T-helper 1 cell (primary cell): ENCODE data around the gene TTC7B.
A peak's percentile ranks its signal among the peaks of the same experiment; 100 is the strongest.
"Not testable (repeated sequence)": the region's sequence is repeated elsewhere in the genome, so short reads cannot be mapped to it uniquely, and the experiment has no call there.

Source experiments
- DNase-seq, 5 donors: peaks; one replicate each; pipeline ENCODE4 v3.0.0-alpha.2; 2012 to 2020
- total RNA-seq, 4 donors: gene quantifications; one replicate each; lab custom pipeline; 2026; lab: John Stamatoyannopoulos, UW

Gene TTC7B, protein sequence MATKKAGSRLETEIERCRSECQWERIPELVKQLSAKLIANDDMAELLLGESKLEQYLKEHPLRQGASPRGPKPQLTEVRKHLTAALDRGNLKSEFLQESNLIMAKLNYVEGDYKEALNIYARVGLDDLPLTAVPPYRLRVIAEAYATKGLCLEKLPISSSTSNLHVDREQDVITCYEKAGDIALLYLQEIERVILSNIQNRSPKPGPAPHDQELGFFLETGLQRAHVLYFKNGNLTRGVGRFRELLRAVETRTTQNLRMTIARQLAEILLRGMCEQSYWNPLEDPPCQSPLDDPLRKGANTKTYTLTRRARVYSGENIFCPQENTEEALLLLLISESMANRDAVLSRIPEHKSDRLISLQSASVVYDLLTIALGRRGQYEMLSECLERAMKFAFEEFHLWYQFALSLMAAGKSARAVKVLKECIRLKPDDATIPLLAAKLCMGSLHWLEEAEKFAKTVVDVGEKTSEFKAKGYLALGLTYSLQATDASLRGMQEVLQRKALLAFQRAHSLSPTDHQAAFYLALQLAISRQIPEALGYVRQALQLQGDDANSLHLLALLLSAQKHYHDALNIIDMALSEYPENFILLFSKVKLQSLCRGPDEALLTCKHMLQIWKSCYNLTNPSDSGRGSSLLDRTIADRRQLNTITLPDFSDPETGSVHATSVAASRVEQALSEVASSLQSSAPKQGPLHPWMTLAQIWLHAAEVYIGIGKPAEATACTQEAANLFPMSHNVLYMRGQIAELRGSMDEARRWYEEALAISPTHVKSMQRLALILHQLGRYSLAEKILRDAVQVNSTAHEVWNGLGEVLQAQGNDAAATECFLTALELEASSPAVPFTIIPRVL
- 0.59 to 1.9 (median 1.1) reads per million in 4 donors for total RNA-seq

DNA sequence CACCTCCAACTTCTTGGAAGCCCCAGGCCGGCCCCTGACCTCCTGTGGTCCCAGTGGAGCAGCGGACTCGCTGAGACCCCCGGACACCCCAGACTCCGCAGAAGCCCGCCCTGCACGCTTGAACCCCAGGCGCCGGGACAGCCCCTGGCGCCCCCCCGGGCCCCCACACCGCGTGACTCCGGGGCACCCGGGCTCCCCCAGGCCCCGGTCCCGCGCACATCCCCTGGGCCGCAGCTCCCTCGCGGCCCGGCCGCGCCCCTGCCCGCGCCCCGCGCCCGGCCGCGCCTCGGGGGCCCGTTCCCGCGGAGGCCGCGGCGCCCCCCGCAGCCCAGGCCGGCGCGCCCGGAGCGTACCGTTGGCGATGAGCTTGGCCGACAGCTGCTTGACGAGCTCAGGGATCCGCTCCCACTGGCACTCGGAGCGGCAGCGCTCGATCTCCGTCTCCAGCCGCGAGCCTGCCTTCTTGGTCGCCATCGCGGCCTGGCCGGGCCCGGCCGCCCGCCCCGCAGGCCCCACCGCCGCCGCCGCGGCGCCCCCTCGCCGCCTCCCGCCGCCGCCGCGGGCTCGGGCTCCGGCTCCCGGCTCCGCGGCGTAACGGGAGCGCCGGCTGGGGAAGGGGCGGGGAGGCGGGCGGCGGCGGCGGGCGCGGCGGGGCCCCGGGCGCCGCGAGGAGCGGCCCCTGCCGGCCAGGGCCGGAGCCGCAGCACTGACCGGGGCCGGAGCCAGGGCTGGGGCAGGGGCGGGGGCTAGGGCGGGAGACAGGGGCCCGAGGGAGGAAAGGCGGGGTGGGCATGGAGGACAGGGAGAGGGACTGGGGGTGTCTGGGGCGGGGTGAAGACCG lies at the start of gene TTC7B:
TTC7B (minus strand) TSS at position 609 of the 841 bp plus-strand sequence; CDS start at position 474, 135 bp downstream.
- peak in 1 of 5 donors; percentile 21 for DNase-seq

DNA sequence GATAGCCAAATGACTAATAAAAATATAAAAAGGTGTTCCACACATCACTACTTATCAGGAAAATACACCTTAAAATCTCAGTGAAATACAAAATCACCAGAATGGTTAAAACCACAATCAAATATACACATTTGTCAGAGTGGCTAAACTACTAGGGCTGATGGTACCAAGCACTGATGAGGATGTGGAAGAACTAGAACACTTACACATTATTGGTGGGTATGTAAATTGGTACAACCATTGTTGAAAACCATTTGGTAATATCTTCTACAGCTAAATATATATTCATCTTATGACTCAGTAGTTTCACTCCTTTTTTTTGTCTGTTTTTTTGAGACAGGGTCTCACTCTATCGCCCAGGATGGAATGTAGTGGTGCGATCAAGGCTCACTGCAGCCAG lies 48.5 kb upstream of the TTC7B start:
- DNase-seq = no peak

DNA sequence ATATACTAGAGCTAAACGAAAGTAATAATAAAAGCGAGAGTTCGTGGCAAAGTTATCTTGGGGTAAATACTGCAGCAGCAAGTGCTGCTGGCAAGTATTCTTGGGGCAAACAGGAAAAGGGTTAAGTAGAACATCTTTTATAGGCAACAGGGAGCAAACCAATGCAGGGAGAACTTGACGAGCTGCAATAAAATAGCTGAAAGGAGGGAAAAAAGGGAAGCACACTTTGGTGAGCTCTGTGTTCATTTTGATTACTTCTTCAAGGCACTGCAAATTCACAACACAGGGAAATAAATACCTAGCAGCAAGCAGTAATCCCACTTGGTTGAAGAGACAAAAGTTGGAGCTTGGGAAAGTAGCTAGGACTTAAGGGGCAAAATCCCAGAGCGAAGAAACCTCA lies 42.3 kb upstream of the TTC7B start:
- DNase-seq = no peak

DNA sequence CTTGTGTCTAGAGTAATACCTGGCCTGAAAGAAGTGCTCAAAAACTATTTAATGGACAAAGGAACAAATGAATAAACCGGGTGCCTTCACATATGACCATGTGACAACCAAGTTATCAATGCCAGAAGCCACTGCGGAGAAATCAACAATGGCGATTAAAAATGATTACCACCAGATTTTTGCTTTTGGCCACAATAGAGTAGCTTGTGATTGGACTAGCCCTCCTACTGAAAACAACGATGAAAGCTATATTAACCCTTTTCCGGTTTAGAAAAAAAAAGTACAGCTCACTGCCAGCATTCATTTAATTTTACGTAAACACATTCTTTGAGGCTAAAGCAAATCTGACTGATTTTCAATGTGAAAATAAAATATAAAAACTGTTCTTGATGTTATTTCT lies 41.6 kb upstream of the TTC7B start:
- no peak for DNase-seq

DNA sequence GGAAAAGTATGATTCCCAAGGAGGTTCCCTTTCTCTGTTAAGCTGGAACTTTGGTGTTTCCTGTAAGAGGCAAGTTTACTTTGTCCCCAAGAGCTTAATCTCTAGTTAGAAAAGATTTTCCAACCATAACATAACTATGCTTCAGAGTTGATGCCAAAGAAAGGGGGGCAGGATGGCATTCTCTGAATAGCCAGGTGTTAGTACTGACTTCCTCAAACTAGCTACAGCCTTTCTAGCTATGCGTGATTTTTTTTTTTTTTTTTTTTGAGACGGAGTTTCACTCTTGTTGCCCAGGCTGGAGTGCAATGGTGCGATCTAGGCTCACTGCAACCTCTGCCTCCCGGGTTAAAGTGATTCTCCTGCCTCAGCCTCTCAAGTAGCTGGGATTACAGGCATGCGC lies 39.9 kb upstream of the TTC7B start:
- not testable (repeated sequence) for DNase-seq

DNA sequence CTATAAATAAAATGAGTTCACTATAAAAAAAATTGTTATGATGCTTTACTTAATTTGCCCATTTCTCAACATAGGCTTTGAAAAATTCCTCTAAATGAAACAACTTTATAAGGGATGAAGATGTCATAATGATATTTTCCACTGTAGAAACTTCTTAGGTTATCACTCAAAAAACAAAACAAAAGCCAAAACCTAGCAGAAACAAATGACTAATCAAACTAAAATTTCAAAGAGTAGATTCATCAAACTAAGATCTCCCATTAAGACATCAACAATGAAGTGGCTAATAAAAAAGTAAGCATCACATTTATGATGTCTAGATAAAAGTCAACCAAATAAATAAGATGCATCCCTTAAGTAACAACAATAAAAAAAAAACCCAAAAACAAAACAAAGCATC lies 36.9 kb upstream of the TTC7B start:
- DNase-seq = no peak

DNA sequence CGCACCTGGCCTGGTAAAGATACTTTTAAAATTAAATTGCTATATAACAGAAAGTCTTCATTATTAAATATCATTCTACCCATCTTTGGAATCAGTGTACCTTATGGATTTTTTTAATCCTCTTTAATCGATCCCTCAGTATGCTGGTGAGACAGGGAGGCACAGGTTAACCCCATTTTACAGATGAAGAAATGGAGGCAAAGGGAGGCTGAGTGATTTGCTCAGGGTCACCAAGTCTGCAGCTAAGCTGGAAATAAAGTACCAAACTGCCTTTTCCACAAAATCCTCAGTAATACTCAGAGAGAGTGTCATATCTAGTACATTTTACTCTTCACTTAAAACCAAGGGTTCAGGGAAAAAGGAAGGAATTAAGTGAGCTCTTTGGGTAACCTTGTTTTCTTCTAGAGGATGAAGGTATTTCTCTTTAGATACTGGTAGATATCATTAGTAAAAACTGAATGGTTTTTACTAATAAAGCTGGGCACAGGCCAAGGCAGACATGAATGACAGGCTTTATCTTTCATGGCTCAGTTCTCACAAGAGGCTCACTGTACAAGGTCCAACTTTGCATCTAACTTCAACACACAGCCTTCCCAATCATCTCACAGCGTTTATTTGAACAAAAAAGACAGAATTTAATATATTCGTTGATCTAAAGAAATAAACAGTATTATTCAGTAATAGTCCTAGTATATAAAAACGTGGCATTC lies 35.3 kb upstream of the TTC7B start:
- no peak for DNase-seq

DNA sequence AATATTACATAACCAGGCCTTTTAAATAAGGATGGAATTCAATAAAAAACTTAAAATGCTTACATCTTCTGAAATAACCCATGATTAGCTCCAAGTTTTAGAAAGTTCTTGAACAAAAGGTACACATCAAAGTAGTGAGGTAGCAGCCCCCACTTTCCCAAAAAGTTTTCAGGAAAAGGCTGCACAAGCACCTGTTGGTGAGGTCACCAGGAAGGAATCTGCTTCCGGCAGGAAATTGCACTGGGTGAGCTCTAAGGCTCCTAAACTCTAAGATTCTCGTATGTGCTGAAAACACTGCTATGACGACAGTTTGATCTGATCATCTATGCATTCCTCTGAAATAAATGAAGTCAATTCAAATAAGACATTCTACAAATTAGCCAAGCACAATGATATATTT lies 34.3 kb upstream of the TTC7B start:
- no peak for DNase-seq

DNA sequence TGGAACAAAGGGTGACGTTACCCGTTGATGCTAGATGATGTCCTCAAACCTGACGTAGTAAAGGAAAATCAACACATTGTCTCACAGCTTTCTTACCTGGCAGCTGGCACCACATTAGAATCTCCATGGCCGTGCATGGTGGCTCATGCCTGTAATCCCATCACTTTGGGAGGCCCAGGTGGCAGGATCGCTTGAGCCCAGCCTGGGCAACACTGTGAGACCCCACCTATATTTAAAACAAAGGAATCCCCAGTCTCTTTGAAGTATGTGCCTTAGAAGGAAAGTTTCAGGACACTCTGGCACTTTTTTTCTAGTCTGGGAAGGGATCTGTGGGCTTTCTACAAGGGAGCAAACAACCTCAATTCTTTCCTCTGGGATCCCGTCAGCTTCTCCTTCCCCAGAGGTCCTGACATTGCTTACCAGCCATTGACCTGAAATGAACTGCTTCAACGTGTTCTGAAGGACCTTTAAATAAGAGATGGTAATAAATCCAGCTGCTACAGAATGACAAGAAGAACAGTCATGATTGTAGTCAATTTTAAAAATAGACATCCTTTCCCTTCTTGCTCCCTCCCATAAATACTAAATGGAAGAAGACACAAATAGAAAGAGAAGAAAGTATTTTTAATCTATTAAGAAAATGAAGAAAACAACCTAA lies 33.7 kb upstream of the TTC7B start:
- DNase-seq = no peak

DNA sequence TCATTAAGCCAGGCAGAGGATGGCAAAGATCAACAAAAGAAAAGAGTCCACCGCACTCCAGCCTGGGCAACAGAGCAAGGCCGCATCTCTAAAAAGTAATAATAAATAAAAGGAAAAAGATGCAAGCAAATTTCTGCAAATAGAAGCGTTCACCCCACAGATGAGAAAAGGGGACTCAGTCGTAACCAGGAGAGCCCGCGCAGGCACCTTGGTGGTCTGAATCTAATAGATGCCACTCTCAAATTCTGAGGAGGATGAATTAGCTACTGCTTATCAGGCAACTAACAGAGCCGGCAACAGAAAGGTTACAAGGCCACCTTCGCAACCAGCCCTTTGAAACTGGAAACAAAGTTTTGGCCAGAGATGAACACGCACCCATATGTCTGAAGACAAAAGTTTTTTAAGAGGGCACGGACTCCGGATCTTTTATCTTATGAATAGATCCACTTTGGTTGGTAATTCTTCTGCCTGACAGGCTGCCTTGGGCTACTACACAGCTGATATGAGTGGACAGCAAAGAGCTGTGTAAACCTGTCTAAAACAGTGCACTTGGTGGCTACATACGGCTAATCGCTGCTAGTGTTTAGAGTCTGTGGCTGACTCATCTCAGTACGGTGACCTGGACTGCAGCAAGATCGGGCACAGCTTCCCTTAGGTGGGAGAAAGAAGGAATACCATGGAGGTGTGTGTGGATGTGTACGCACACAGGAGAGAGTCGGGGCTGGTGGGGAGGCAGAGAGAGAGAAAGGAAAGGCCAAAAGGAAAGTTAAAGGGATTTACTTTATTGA lies 32.9 kb upstream of the TTC7B start:
- DNase-seq = no peak

DNA sequence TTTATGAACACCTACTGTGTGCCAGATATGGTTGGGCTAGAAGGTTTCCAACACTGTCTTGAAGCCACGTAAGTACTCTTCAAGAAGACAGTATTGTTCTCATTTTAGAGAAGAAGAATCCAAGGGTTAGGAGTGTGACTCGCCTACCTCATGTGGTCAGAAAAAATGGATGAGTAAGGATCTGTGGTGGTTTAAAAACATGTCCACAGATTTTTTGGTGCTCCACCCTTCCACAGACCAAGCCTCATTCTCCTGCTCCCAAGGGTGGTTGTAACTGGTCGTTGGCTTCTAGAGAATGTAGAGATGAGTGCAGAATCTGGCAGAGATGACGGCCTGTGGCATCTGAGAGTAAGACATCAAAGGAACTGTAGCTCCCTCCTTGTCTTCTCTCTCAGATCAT lies 30.3 kb upstream of the TTC7B start:
- no peak for DNase-seq

DNA sequence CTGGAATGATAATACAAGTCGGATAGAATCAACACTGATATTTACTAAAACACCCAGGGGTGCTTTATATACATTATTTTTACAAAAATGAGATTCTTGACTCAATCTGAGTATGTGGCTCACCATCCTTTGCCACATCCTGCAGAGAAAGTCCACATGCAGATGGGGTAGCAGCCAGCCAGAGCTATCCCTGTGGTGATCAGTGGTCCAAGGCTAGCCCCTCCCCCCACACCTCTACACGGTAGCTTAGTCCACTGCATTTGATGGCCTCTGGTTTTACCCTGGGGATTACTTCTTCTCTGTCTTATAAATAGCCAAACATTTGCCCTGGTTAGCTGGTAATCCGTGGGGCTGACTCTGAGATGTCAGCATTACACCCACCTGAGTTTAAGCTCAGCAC lies 28.1 kb upstream of the TTC7B start:
- DNase-seq = no peak

DNA sequence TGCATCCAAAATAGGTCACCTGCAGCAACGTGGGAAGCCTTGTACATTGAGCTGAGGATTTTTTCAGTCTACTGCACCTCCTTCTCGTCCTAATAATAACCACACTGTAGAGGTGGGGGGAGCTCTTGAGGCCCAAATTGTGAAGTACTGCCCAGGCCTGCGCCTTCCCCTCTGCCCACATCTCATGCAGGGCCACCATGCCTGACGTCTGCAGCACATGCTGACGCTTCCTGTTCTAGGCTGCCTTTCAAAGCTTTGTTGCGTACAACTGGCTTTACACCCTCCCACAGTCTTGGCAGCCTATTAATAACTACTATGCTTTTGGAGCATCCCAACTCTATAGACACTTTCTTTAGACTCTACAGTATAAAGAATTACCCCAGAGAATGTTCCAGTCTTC lies 26.5 kb upstream of the TTC7B start:
- DNase-seq = no peak

DNA sequence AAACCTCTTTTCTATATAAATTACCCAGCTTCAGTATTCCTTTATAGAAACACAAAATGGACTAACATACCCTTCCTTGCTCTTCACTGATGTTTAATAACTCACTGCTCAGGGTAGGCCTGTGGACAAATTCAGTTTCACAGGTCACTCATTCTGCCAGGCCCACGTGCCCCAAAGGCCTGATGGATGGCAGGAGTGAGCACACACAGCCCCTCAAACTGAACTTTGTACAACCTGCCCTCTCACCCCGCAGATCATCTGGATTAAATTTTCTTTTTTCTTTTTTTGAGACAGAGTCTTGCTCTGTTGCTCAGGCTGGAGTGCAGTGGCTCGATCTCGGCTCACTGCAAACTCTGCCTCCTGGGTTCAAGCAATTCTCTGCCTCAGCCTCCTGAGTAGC lies 24.4 kb upstream of the TTC7B start:
- not testable (repeated sequence) for DNase-seq

DNA sequence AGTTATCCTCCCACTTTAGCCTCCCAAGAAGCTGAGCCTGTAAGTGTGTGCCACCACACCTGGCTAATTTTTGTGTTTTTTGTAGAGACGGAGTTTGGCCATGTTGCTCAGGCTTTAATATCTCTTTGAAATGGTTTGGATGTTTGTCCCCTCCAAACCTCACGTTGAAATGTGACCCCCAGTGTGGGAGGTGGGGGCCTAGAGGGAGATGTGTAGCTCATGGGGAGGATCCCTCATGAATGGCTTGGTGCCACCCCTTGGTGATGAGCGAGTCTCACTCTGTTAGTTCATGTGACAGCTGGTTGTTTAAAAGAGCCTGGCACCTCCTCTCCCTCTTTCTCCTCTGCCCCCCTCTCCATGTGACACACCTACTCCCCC lies 23.6 kb upstream of the TTC7B start:
- no peak for DNase-seq

DNA sequence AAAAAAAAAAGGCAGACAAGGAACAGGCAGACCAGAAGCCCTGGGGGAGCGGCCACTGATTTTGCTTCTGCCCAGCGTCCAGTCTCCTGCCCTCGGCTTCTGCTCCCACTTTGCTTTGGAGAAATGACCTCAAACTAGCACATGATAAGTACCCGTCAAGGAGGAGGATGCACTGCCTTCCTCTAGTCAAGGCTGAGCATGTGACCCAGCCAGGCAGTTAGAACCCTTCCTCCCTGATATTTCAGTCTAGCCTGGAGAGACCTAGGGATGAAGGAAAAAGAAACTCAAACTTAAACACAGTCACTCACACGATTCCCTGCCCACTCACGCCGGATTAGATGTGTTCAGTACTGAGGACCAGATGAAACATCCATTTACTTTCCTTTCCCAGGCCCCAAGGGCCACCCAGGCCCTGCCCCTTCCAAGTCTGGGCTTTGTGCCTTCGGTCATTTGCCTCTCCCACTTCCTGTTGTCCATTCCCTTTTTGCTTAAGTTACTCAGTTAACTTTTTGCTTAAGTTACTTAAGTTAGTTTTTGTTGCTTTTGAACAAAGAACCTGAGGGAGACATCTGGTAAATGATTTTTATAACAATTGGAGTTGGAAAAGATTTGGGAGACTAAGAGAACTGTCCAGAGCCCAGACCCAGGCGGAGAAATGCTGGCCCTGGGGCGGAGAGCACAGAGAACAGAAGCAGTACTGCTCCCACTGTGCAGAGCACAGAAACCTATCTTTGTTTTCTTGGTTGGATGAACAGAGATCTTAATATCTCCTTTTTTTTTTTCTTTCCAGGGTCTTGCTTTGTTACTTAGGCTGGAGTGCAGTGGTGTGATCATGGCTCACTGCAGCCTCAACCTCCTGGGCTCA lies 23.0 kb upstream of the TTC7B start:
- no peak for DNase-seq

DNA sequence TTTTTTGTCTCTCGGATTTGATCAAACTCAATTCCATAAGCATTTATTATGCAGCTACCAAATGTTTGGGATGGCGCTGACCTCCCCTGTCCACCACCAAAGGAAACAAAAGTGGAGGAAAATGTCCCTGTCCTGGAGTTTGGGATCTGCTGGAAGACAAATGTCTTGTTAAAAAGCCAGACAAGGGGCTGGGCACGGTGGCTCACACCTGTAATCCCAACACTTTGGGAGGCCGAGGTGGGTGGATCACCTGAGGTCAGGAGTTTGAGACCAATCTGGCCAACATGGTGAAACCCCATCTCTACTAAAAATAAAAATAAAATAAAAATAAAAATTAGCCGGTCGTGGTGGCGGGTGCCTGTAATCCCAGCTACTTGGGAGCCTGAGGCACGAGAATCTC lies 22.3 kb upstream of the TTC7B start:
- not testable (repeated sequence) for DNase-seq

DNA sequence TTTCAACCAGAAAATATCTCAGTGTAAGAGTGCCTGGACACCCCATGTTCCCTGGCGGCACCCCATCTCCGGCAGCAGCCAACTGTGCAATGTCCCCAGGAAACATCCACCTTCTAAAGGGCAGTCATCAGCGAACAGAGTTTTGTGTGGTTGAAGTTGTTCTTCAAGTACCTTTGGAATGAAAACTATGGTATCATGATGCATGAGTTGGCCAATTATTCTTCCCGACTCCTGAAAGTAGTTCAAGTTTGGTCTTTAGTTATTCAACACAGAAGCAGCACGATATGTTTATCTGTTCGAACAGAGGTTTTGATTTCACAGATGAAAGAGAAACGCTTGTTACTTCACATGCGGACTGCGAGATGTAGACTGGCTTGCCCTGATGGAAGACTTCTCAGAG lies 21.1 kb upstream of the TTC7B start:
- DNase-seq = no peak

DNA sequence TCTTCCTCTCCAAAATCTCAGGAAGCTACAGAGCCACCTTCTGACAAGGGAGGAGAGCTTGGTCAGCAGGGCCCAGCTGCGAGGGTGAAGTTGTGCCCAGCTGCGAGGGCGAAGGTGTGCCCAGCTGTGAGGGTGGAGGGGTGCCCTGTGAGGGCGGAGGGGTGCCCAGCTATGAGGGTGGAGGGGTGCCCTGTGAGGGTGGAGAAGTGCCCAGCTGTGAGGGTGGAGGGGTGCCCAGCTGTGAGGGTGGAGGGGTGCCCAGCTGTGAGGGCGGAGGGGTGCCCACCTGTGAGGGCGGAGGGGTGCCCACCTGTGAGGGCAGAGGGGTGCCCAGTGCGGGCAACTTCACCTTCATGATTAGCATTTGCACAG lies 20.4 kb upstream of the TTC7B start:
- no peak for DNase-seq

DNA sequence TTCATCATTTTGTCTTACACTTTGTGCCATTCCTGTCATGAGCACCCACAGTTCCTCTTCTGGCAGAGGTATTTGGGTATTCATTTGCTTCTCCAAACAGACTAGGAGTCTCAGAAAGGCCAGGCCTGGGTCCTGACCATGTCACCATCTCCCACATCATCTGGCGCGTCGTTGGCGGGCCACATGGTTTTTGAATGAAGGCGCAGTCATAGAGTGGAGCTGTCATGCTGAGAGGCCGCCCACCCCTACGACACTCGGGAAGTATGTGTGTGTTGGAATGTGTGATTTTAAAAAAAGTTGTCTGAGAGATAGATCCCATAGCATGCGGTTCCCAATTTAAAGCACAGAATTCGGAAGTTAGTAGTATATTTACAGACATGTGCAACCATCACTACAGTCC lies 15.6 kb upstream of the TTC7B start:
- no peak for DNase-seq
